HG03354 (cell line): ENCODE measurements around the gene LGR4.
A peak's percentile ranks its signal among the peaks of the same experiment; 100 is the strongest.
"Not testable (repeated sequence)": the region's sequence is repeated elsewhere in the genome, so short reads cannot be mapped to it uniquely, and the experiment has no call there.

Source experiments
- ATAC-seq: cut with Tn5 transposase; IDR thresholded peaks from one replicate; pipeline ENCODE4 v1.9.1; 2021; ENCODE audit warnings: mild to moderate bottlenecking; ENCODE audit not compliant: unreplicated experiment, poor library complexity, severe bottlenecking

Gene LGR4

GRCh38 chr11:27327064-27327463 is 145.5 kb downstream of the LGR4 start:
- not testable (repeated sequence) for ATAC-seq

GRCh38 chr11:27322196-27322595 is 150.4 kb downstream of the LGR4 start:
- ATAC-seq, result not testable (repeated sequence)

- not testable (repeated sequence) for ATAC-seq
Measured at GRCh38 chr11:27321340-27321739, 151.2 kb downstream of the LGR4 start.

- peak; percentile 99 for ATAC-seq
Measured at GRCh38 chr11:27319072-27319471, 153.5 kb downstream of the LGR4 start.

- no peak for ATAC-seq
Measured at GRCh38 chr11:27317751-27318150, 154.8 kb downstream of the LGR4 start.
